NCI-H2107 treated with DMSO at 0.1 percent for 48 hours (cell line): ENCODE measurements around the gene TBKBP1.

Experiments used
- DNase-seq: peaks from one replicate; lab custom pipeline; 2025; ENCODE audit not compliant: unreplicated experiment; lab: John Stamatoyannopoulos, UW

The TBKBP1 gene

GRCh38 chr17:47693731-47694580 is at the start of gene TBKBP1:
TSS of gene TBKBP1 (plus strand) at chr17:47694161. CDS start at chr17:47696113, 1,952 bp downstream.
- DNase-seq: no peak

GRCh38 chr17:47644324-47644723 is 49.6 kb upstream of the TBKBP1 start:
- no peak for DNase-seq

DNA sequence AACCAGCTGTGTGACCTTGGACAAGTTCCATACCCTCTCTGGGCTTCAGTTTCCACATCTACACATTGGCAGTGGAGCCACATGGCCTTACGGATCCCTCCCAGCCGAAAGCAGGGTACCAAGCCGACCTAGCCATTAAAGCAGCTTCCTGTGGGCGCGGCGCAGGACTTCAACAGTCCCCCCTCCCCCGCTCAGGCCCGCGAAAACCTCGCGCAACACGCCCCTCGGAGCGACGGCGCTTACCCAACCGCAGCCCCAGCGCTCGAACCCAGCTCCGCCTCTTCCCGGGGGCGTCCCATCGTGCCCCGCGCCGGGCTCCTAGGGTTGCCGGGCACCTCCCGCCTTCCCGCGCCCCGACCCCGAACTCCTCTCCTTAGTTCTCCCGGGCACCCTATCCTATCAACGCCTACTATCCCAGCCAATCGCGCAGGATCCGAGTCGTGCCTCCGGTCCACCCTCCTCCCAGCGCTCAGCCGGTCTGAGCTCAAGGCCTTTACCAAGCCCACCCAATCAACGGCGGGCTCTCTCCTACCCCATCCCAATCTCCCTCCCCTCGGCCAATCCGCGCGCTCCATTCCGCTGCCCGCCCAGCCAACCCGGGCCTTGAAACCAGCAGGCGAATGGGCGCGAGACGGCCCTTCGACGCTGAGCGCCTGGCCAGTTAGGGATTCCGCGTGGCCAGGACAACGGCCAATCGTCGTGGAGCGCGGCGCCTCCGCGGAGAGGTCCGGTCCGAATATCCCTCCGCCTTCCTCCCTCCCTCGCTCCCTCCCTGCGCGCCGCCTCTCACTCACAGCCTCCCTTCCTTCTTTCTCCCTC is 44.6 kb upstream of the TBKBP1 start, which contains the start of gene KPNB1:
KPNB1 (plus strand) TSS at position 767 of the 819 bp plus-strand sequence. CDS start 326 bp downstream, outside the sequence.
- peak; percentile 95 for DNase-seq

- DNase-seq: no peak
Observed at GRCh38 chr17:47649972-47650524, 43.9 kb upstream of the TBKBP1 start.

DNA sequence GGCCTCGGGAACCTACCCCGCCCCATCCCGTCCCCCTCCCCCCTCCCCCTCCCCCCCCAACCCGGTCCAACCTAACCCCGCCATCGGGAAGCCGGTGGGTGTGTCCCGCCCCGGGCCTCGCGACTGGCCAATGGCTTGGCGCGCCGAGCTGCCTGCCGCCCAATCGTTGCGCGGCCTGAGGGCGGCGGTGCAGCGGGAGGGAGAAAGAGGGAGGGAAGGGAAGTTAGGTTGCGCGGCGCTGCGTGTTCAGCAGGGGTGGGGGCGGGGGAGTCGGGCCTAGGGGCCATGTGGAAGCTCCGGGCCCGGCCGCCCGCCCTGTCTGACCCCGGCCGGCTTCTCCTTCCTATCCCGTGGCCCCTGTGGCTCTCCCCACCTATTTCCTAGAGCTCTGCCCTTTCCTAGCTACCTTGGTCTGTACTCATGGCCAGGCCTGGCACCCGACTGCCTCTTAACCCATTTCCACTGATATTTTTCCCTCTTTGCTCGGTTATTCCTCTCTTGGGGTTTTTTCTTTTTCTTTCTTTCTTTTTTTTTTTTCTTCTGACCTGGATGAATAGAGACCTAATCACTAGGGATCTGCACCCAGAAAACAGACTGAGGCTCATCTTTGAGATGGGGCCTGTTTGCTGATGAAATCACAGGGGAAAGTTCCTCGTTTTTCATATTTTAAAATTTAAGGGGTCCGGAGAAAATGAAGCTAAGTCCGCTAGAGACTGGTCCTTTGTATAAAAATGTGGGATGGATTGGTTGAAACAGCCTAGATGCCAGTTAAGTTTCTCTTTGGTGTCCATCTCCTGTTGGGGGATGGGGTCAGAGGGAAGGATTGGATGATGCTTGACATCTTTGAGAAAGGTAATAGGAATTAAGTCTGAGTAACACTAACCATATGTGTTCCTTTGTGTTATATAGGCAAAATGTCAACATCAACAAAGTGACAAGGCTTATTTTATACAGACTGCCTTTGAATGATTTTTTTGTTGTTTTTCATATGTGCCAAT is 43.1 kb upstream of the TBKBP1 start:
- DNase-seq: peak; percentile 84

DNA sequence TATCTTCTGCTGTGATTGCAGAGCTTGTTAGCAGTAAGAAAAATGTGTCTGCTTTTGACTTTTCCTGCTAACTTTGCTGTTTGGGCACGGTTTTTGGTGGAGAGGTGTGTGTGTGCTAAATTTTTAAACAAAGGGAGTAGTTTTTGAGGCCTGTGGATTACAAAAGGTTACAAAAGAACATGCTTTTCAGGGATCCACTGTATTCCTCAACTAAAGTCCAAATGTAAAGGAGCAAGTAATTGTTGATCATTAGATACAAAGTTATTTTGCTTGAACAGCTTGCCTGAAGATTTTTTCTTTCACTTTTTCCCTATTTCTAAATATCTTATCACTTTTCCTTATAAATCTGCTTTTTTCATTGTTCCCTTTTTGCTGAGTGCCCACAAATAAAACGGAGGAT is 42.3 kb upstream of the TBKBP1 start:
- no peak for DNase-seq

DNA sequence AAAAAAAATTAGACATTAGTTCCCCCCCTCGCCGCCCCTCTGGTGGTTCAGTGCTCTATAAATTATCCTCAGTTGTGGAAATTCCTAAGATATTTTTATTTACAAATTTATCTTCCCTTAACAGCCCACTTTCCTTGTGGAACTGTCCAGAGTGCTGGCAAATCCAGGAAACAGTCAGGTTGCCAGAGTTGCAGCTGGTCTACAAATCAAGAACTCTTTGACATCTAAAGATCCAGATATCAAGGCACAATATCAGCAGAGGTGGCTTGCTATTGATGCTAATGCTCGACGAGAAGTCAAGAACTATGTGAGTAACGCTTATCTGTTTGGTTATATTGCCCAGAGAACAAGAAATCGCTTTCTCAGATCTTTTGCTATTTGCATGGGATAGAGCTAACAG is 41.4 kb upstream of the TBKBP1 start:
- DNase-seq: no peak

DNA sequence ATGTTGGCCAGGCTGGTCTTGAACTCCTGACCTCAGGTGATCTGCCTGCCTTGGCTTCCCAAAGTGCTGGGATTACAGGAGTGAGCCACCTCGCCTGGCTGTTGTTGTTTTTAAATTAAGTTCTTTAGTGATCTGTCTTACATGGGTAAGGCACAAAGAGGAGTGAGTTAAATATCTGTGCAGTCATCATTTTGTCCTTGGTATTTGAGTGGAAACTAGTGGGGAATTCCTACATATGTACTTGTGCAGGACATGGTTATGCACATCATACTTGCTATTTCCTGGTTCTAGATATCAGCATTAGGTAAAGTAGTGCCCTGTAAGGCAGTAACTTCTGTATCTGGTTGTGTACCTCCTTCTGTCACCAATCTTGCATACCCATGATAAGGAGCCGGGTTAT is 40.5 kb upstream of the TBKBP1 start:
- no peak for DNase-seq

- DNase-seq: no peak
Observed at GRCh38 chr17:47654991-47655390, 39.0 kb upstream of the TBKBP1 start.

DNA sequence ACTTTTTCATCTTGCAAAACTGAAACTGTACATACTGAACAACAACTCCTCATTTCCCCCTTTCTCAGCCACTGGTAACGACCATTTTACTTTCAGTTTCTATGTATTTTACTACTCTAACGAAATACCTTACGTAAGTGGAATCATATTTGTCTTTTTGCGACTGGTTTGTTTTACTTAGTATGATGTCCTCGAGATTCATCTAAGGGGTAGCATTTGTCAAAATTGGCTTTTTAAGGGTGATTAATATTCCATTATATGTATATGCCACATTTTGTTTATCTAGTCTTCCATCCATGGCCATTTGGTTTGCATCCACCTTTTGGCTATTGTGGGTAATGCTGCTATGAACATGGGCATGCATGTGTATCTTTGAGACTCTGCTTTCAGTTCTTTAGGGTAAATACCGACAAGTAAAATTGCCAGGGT is 33.9 kb upstream of the TBKBP1 start:
- no peak for DNase-seq

DNA sequence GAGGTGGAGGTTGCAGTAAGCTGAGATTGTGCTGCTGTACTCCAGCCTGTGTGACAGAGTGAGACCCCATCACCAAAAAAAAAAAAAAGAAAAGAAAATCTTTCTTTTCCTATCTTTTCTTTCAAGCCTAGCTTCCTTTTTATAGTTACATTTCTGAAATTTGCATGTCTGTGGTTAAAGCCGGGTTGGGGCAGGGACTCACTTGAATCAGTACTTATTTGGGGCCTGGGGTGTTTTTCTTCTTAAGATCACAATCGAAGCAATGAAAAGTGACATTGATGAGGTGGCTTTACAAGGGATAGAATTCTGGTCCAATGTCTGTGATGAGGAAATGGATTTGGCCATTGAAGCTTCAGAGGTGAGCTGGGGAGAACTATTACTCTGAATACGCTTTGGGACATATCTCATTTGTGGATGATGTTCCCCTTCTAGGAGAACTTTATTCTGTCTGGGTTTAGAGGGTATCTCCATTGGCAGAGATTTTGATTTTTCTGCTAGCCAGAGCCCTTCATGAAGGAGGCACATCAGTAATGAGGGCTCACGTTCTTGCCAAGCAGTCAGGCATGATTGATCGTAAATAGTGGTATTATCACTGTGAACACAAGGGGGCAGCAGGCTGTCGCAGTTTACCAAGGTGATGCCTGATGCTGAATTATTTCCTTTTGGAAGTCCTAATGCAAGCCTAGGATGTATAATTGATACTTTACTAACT is 29.9 kb upstream of the TBKBP1 start:
- DNase-seq: peak; percentile 75

- DNase-seq: no peak
Observed at GRCh38 chr17:47664624-47664941, 29.4 kb upstream of the TBKBP1 start.

DNA sequence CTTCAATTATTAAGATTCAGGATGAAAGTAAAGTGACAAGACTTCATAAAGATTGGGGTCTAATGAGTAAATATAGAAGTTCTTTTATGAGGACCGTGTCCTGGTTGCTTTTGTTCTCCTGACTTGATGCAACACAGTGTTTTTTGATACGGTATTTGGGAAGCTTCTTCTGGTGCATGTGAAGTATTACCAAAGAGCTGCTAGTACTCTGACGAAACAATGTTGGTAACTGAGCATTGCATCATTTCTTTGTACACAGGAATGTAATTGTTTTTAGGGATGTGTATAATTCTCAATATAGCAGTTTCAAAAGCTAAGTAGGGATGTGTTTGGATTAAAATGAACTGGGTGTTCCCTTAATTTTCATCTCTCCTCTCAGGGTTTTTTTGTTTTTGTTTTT is 28.3 kb upstream of the TBKBP1 start:
- DNase-seq: no peak

DNA sequence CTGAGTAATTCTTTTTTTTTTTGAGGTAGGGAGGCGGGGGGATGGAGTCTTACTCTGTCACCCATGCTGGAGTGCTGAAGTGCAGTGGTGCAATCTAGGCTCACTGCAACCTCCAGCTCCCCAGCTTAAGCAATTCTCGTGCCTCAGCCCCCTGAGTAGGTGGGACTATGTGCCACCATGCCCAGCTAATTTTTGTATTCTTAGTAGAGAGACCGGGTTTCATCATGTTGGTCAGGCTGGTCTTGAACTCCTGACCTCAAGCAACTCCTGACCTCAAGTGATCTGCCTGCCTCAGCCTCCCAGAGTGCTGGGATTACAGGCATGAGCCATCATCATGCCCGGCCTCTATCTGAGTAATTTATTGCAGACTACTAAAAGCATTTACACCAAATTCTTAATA is 24.9 kb upstream of the TBKBP1 start:
- DNase-seq: no peak

- no peak for DNase-seq
Observed at GRCh38 chr17:47670064-47670463, 23.9 kb upstream of the TBKBP1 start.

DNA sequence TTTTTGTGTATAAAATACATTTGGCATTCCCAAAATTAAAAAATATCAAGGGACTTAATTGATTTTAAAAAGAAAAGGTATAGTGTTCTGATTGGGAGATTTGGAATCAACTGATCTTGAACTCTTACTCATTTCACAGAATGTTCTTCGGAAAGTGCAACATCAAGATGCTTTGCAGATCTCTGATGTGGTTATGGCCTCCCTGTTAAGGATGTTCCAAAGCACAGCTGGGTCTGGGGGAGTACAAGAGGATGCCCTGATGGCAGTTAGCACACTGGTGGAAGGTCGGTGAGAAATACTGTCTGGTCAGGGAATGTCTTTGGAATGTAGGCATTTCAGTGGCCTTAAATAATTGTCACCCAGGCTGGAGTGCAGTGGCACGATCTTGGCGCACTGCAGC is 19.5 kb upstream of the TBKBP1 start:
- no peak for DNase-seq

GRCh38 chr17:47675380-47676198 is 18.4 kb upstream of the TBKBP1 start:
- DNase-seq: no peak

DNA sequence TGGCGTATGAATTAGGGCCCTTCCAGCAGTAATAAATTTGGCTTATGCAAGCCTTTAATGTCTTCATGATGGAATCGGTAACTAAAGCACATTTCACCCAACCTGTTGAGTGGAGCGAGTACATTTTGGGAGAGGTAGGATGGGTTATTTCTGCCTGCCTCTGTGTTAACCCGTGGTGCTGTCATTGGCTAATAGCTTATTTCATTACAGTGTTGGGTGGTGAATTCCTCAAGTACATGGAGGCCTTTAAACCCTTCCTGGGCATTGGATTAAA is 17.8 kb upstream of the TBKBP1 start:
- no peak for DNase-seq

DNA sequence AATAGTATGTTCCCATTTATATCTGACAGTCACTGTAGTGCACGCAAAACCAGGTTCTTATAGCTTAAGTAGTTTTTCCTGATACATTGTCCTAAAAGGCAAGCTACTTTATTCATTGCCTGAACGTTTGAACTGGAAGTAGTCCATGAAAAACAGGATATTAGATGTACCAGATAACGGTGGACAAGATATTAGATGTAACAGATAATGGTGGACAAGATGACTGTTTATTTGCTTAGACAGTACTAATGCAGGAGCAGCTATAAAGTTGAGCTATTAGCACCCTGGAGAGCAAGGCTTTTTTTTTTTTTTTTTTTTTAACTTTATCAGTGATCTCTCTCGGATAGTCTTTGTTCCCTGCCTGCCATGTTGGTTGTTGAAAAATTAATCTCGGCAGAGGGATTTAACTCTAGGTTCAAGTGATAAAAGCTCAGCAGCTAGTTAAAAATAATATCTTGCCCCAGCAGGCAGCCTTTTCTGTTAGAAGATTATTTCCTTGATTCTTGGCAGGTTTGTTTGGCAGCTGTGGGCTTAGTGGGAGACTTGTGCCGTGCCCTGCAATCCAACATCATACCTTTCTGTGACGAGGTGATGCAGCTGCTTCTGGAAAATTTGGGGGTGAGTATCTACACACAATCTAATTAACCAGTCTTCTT is 17.3 kb upstream of the TBKBP1 start:
- no peak for DNase-seq
